ENCODE measurements around the gene CREB5. TPM values are rescaled to one million over a fixed set of nuclear protein-coding genes. Genes with fewer than 3 reads are reported as not detected.

The CREB5 gene
- total RNA-seq, 1 experiment from 2014 or later = 5.2 TPM

DNA sequence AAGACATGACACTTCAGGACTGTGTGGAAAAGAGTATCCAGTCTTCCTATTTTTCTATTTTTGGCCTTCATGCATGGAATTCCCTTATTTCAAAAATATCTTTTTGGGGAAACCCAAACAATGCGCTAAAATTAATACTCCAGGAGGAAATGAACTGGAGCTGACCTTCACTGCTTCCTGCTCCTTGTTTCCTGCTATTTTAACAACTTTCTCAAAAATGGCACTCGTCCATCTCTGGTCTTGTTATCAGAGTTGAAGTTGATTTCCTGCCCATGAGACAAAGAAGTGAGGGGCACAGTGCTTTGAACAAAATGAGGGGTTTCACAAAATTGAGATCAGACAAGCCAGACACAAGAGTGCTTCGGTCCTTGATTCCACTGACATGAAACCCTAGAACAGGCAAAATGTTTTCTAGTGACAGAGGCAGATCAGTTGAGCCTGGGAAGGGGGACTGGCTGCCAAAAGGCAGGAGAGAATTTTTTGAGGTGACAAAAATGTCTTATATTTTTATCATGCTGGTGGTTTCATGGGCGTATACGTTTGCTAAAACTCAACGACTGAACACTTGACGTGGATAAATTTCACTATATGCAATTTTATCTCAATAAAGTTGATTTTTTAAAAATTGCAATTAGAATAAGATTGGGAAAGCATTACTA lies 193.2 kb downstream of the CREB5 start:
- no peak for ATAC-seq
- Histone ChIP-seq H3K4me3 (ENCODE audit: low read length) (no peak overlapping the region), H3K79me2 (ENCODE audit: low read length) (no peaks in the 10 kb centered on the region), H3K36me3 (ENCODE audit: low read depth, low read length) (no peaks in the 10 kb centered on the region), H3K9ac (ENCODE audit: low read length) (no peak overlapping the region), H2AFZ (ENCODE audit: low read length) (no peak overlapping the region), H3K27ac (ENCODE audit: low read length) (no peak overlapping the region), H3K27me3 (ENCODE audit: low read length) (no peaks in the 10 kb centered on the region), H3K9me3 (ENCODE audit: low read length) (no peaks in the 10 kb centered on the region), H3K4me1 (ENCODE audit: insufficient read depth, low read length) (peaks cover 9% of the 10 kb centered on the region), H3K9me2 (replicated peaks; ENCODE audit: low read length) (no peaks in the 10 kb centered on the region), H4K20me1 (ENCODE audit: low read length) (no peaks in the 10 kb centered on the region), H3F3A (ENCODE audit: low read length, unreplicated experiment) (no peaks in the 10 kb centered on the region), H3K4me2 (ENCODE audit: low read length) (no peak overlapping the region)
- no peak for DNase-seq
- intact Hi-C loops (cut with micrococcal nuclease) = no loop called here
- POLR2A ChIA-PET (ENCODE audit: unreplicated experiment) = no interaction called here
- CTCF ChIA-PET = no interaction called here
- BruUV-seq (replicated peaks) = no TSS peak
- no peak for TF ChIP-seq EZH2 (IDR thresholded peaks at IDR 0.05; ENCODE audit: low read length, unreplicated experiment)
- no peak for TF ChIP-seq EZH2phosphoT487 (IDR thresholded peaks at IDR 0.05; ENCODE audit: borderline replicate concordance, low read length)
- TF ChIP-seq, protein P1, sequence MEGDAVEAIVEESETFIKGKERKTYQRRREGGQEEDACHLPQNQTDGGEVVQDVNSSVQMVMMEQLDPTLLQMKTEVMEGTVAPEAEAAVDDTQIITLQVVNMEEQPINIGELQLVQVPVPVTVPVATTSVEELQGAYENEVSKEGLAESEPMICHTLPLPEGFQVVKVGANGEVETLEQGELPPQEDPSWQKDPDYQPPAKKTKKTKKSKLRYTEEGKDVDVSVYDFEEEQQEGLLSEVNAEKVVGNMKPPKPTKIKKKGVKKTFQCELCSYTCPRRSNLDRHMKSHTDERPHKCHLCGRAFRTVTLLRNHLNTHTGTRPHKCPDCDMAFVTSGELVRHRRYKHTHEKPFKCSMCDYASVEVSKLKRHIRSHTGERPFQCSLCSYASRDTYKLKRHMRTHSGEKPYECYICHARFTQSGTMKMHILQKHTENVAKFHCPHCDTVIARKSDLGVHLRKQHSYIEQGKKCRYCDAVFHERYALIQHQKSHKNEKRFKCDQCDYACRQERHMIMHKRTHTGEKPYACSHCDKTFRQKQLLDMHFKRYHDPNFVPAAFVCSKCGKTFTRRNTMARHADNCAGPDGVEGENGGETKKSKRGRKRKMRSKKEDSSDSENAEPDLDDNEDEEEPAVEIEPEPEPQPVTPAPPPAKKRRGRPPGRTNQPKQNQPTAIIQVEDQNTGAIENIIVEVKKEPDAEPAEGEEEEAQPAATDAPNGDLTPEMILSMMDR (conservative IDR thresholded peaks at IDR 0.05; ENCODE audit: low read depth, low read length) = no peak

DNA sequence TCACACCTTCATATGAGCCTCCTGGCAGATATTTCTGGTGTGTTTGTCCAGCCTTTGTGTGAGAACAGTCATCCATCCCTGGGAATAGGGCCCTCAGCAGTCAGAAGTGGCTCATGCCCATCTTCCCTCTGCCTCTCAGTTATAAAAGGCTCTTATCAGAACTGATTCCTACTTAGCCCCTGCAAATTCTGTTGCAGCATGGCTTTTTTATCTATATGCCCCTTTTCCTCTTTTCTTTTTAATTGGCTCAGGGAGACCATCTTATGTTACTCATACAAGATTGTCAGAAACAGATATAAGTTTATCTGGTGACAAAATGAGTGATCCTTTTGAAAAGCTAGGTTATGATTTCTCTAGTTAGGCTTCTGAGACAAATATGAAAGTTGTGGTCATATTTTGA lies 194.1 kb downstream of the CREB5 start:
- Histone ChIP-seq H3K9ac (ENCODE audit: low read length) (no peak overlapping the region), H3K4me2 (ENCODE audit: low read length) (no peak overlapping the region), H3K4me3 (ENCODE audit: low read length) (no peak overlapping the region), H3K4me1 (ENCODE audit: insufficient read depth, low read length) (peaks cover 16% of the 10 kb centered on the region), H2AFZ (ENCODE audit: low read length) (no peak overlapping the region), H4K20me1 (ENCODE audit: low read length) (no peaks in the 10 kb centered on the region), H3K27me3 (ENCODE audit: low read length) (no peaks in the 10 kb centered on the region), H3F3A (ENCODE audit: low read length, unreplicated experiment) (no peaks in the 10 kb centered on the region), H3K36me3 (ENCODE audit: low read depth, low read length) (no peaks in the 10 kb centered on the region), H3K9me3 (ENCODE audit: low read length) (no peaks in the 10 kb centered on the region), H3K27ac (ENCODE audit: low read length) (no peak overlapping the region), H3K79me2 (ENCODE audit: low read length) (no peaks in the 10 kb centered on the region), H3K9me2 (replicated peaks; ENCODE audit: low read length) (no peaks in the 10 kb centered on the region)
- ChIA-PET POLR2A (ENCODE audit: unreplicated experiment) (interaction anchor here (0.6 kb wide), 2 partner anchors 36 to 1463 kb away, joined by 3 to 5 read pairs; no protein-coding TSS in a partner anchor), CTCF (no interaction called here)
- ATAC-seq (no peak), DNase-seq (no peak)
- TF ChIP-seq EZH2phosphoT487 (IDR thresholded peaks at IDR 0.05; ENCODE audit: borderline replicate concordance, low read length) (no peak), EZH2 (IDR thresholded peaks at IDR 0.05; ENCODE audit: low read length, unreplicated experiment) (no peak)
- TF ChIP-seq, protein P1 (conservative IDR thresholded peaks at IDR 0.05; ENCODE audit: low read depth, low read length) = no peak
- intact Hi-C loops (cut with micrococcal nuclease) = no loop called here
- no TSS peak for BruUV-seq (replicated peaks)

DNA sequence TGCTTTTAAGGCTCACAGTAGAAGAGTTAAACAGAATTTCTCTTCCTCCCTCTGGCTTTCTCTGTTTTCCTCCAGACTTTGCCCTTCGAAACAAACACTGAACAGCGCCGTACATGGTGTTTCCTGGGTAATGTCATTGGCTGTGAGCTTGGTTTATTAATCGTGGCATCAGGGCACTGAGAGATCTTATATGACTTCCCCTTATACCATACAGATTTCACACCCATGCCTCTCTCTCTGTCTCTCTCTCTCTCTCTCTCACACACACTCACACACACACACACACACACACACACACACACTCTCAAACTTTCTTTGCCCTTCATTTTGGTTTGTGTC lies 195.5 kb downstream of the CREB5 start:
- H2AFZ ChIP-seq (ENCODE audit: low read length) = no peak overlapping the region
- H3K9me2 ChIP-seq (replicated peaks; ENCODE audit: low read length) = no peaks in the 10 kb centered on the region
- intact Hi-C loops (cut with micrococcal nuclease) = no loop called here
- ChIA-PET CTCF (no interaction called here), POLR2A (ENCODE audit: unreplicated experiment) (no interaction called here)
- H3K79me2 ChIP-seq (ENCODE audit: low read length) = no peaks in the 10 kb centered on the region
- no peak overlapping the region for H3K9ac ChIP-seq (ENCODE audit: low read length)
- no peak overlapping the region for H3K4me2 ChIP-seq (ENCODE audit: low read length)
- no peaks in the 10 kb centered on the region for H4K20me1 ChIP-seq (ENCODE audit: low read length)
- DNase-seq = no peak
- H3K27me3 ChIP-seq (ENCODE audit: low read length) = no peaks in the 10 kb centered on the region
- no peak overlapping the region for H3K4me3 ChIP-seq (ENCODE audit: low read length)
- H3K27ac ChIP-seq (ENCODE audit: low read length) = no peak overlapping the region
- H3K9me3 ChIP-seq (ENCODE audit: low read length) = no peaks in the 10 kb centered on the region
- peaks cover 29% of the 10 kb centered on the region for H3K4me1 ChIP-seq (ENCODE audit: insufficient read depth, low read length)
- no peaks in the 10 kb centered on the region for H3K36me3 ChIP-seq (ENCODE audit: low read depth, low read length)
- BruUV-seq (replicated peaks) = no TSS peak
- no peaks in the 10 kb centered on the region for H3F3A ChIP-seq (ENCODE audit: low read length, unreplicated experiment)
- no peak for TF ChIP-seq EZH2phosphoT487 (IDR thresholded peaks at IDR 0.05; ENCODE audit: borderline replicate concordance, low read length)
- no peak for TF ChIP-seq EZH2 (IDR thresholded peaks at IDR 0.05; ENCODE audit: low read length, unreplicated experiment)
- TF ChIP-seq, protein P1 (conservative IDR thresholded peaks at IDR 0.05; ENCODE audit: low read depth, low read length) = no peak
- ATAC-seq = no peak

Data from PC-3 (cell line).